Fibroblast of pulmonary artery (primary cell): ENCODE data around the gene RIF1.

ENCODE experiments used
- DNase-seq: peaks from one replicate; pipeline ENCODE4 v3.0.0-alpha.2; 2010; ENCODE audit warnings: low read depth
- H3K4me3 ChIP-seq: replicated peaks from 2 replicates; pipeline ENCODE4 v1.5.1; 2011; ENCODE audit warnings: low read depth, mild to moderate bottlenecking, control low read depth, low read length, moderate library complexity
- TF ChIP-seq, protein P1 (sequence below): IDR thresholded peaks from 2 replicates; pipeline ENCODE4 v1.5.1; 2011; ENCODE audit warnings: mild to moderate bottlenecking, control low read depth, low read length, inconsistent platforms; ENCODE audit errors: missing control alignments

RIF1 gene

DNA sequence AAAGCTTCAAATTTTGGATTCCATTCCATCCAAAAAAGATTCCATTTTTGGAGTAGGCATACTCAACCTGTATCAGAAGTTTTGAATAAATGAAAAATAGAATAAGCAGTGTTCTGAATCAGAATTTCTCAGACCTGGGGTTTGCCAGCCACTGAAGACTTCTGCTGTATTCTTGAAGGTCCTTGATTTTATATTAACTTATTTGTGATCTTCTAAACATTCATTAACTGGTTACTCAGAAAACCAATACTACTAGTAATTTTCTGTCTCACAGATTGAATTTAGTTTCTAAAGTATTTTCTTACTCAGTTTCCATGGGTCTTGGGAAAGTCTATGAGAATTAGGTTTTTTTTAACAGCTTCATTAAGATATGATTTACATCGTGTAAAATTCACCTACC is 60.9 kb downstream of the RIF1 start:
- H3K4me3 ChIP-seq = no peak overlapping the region
- TF ChIP-seq, protein P1, sequence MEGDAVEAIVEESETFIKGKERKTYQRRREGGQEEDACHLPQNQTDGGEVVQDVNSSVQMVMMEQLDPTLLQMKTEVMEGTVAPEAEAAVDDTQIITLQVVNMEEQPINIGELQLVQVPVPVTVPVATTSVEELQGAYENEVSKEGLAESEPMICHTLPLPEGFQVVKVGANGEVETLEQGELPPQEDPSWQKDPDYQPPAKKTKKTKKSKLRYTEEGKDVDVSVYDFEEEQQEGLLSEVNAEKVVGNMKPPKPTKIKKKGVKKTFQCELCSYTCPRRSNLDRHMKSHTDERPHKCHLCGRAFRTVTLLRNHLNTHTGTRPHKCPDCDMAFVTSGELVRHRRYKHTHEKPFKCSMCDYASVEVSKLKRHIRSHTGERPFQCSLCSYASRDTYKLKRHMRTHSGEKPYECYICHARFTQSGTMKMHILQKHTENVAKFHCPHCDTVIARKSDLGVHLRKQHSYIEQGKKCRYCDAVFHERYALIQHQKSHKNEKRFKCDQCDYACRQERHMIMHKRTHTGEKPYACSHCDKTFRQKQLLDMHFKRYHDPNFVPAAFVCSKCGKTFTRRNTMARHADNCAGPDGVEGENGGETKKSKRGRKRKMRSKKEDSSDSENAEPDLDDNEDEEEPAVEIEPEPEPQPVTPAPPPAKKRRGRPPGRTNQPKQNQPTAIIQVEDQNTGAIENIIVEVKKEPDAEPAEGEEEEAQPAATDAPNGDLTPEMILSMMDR = no peak
- no peak for DNase-seq

DNA sequence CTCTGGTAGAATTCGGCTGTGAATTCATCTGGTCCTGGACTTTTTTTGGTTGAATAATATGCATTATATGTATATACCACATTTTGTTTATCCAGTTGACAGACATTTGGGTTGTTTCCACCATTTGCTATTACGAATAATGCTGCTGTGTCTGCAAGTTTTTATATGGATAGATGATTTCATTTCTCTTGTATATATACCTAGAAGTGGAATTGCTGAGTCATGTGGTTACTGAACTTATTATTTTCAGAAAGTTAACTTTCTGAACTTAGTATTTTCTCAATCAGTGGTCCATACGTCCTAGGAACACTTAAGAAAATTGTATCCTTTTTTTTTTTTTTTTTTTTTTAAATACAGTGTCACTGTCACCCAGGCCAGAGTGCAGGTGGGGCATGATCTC is 63.3 kb downstream of the RIF1 start:
- TF ChIP-seq, protein P1 = no peak
- H3K4me3 ChIP-seq = no peak overlapping the region
- no peak for DNase-seq

DNA sequence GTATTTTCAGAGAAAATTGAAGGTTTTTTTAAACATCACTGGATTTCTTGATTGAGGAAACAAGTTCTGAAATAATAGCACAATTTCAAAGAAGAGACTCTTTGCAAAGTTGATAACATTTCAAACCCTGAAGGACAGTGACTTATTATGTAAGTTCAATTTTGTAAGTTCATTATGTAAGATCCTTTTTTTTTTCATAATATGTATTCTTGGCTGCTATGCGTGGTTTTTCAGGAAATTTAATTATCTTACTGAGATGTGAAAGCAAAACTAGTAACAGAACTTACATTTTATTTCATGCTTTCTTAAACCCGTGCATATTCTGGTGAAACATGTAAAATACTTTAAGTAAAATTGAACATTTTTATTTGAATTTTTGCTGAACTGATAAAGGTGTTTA is 65.4 kb downstream of the RIF1 start:
- TF ChIP-seq, protein P1 = no peak
- H3K4me3 ChIP-seq = no peak overlapping the region
- no peak for DNase-seq

DNA sequence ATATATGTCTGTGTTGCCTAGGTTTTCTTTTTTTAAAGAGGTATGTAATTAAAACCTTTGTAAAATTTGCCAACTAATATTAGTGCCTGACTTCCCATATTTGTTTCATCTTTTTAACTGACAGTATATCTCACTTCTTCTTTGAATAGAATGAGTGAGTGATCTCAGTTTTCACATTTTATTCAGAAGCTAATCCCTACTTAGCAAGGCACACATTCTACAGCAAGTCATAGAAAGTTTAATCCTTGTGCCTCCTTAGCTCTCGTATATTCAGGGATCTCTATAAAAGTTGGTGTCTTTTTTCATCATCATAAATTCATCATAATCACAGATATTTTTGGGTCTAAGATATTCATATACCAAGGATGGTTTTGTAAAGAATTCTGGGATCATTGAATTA is 66.6 kb downstream of the RIF1 start:
- TF ChIP-seq, protein P1 = no peak
- DNase-seq = no peak
- H3K4me3 ChIP-seq = no peak overlapping the region

DNA sequence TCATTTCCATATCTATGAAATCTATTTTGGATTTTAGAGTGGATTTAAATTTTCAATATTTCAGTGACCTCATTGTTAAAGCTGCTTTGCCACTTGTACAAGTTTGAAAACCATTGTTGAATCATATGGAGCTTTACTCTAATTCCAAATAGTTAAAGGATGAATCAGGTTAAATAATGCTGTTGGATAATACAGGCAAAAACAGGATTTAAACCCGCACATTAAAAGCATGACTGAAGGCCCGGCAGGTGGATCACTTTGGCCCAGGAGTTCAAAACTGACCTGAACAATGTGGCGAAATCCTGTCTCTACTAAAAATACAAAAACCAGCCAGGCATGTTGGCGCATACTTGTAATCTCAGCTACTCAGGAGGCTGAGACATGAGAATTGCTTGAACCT is 68.3 kb downstream of the RIF1 start:
- TF ChIP-seq, protein P1 = no peak
- no peak overlapping the region for H3K4me3 ChIP-seq
- DNase-seq = peak; percentile 9

DNA sequence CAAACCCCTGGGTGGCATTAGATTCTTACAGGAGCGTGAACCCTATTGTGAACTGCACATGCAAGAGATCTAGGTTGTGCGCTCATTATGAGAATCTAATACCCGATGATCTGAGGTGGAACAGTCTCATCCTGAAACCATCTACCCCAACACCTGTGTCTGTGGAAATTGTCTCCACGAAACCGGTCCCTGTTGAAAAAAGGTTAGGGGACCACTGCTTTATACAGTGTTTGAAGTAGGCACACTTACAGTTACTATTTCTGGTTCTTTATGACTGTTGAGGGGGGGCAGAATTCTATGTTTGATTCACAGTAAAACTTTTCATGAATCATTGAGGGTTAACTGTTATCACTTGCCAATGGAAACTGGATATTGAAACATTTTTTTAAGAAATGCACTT is 72.0 kb downstream of the RIF1 start:
- H3K4me3 ChIP-seq = no peak overlapping the region
- TF ChIP-seq, protein P1 = no peak
- no peak for DNase-seq

DNA sequence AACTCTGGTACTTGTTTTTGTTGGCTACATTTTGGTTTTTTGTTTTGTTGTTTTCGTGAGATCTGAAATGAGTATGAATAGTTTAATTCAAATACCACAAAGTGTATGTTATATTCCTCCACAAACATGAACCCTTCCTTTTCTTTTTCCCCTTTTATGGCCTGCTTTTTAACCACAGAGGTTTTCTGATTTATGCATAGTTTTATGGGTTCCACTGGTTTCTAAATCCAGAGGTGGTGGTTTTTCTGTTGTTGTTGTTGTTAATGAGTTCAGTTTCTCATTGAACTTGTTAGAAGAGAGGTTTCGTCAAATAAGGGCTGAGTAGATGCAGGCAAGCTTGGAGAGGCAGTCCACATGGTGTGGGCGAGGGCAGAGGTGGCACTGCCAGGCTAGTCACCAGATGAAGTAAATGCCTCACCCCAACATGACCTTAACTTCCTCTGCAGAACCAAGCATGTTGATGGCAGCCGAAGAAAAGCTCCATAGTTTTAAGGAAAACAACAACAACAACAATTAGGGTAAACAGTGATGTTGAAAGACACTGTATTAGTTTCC is 72.5 kb downstream of the RIF1 start:
- H3K4me3 ChIP-seq = no peak overlapping the region
- TF ChIP-seq, protein P1 = no peak
- no peak for DNase-seq
